ENCODE data around the gene PTPRE.

The PTPRE gene

GRCh38 chr10:127882801-127883459 lies 24.0 kb upstream of the PTPRE start:
- no peak for DNase-seq

GRCh38 chr10:127883516-127883915 lies 23.4 kb upstream of the PTPRE start:
- DNase-seq, result no peak

- DNase-seq, result no peak
These were observed 22.4 kb upstream of the PTPRE start for GRCh38 chr10:127884501-127884900.

GRCh38 chr10:127886371-127887051 lies 20.4 kb upstream of the PTPRE start:
- DNase-seq, result no peak

GRCh38 chr10:127887541-127888415 lies 19.1 kb upstream of the PTPRE start:
- DNase-seq, result no peak

- no peak for DNase-seq
These were observed 18.2 kb upstream of the PTPRE start for GRCh38 chr10:127888521-127889312.

- DNase-seq, result no peak
These were observed 17.2 kb upstream of the PTPRE start for GRCh38 chr10:127889605-127890195.

- no peak for DNase-seq
These were observed 16.7 kb upstream of the PTPRE start for GRCh38 chr10:127890216-127890615.

- no peak for DNase-seq
These were observed 16.0 kb upstream of the PTPRE start for GRCh38 chr10:127890832-127891334.

- DNase-seq, result no peak
These were observed 14.2 kb upstream of the PTPRE start, which contains the start of gene CLRN3 for GRCh38 chr10:127892743-127893142. TSS of gene CLRN3 (minus strand) at chr10:127892941. CDS start at chr10:127892784, 157 bp downstream.

- no peak for DNase-seq
These were observed 12.8 kb upstream of the PTPRE start for GRCh38 chr10:127894146-127894545.

GRCh38 chr10:127896590-127896989 lies 10.3 kb upstream of the PTPRE start:
- no peak for DNase-seq

- no peak for DNase-seq
These were observed 9.7 kb upstream of the PTPRE start for GRCh38 chr10:127897177-127897576.

- peak; percentile 22 for DNase-seq
These were observed 7.0 kb upstream of the PTPRE start for GRCh38 chr10:127899766-127900387.

- DNase-seq, result no peak
These were observed 3.1 kb upstream of the PTPRE start for GRCh38 chr10:127903789-127904188.

GRCh38 chr10:127904311-127905000 lies 2.4 kb upstream of the PTPRE start:
- no peak for DNase-seq

- DNase-seq, result no peak
These were observed 1.7 kb upstream of the PTPRE start for GRCh38 chr10:127905001-127905847.

GRCh38 chr10:127905848-127906261 lies 1.0 kb upstream of the PTPRE start:
- no peak for DNase-seq

GRCh38 chr10:127907411-127908105 lies 655 bp downstream of the PTPRE start:
- DNase-seq, result no peak
